ENCODE data around the gene KIF5A. TPM values are rescaled to one million over a fixed set of nuclear protein-coding genes. Genes with fewer than 3 reads are reported as not detected.
A peak's percentile ranks its signal among the peaks of the same experiment; 100 is the strongest.

Gene KIF5A
- total and polyA plus RNA-seq, 2 of the 4 experiments (the other 2 are of a cell fraction), result 0.15 to 0.18 TPM

DNA sequence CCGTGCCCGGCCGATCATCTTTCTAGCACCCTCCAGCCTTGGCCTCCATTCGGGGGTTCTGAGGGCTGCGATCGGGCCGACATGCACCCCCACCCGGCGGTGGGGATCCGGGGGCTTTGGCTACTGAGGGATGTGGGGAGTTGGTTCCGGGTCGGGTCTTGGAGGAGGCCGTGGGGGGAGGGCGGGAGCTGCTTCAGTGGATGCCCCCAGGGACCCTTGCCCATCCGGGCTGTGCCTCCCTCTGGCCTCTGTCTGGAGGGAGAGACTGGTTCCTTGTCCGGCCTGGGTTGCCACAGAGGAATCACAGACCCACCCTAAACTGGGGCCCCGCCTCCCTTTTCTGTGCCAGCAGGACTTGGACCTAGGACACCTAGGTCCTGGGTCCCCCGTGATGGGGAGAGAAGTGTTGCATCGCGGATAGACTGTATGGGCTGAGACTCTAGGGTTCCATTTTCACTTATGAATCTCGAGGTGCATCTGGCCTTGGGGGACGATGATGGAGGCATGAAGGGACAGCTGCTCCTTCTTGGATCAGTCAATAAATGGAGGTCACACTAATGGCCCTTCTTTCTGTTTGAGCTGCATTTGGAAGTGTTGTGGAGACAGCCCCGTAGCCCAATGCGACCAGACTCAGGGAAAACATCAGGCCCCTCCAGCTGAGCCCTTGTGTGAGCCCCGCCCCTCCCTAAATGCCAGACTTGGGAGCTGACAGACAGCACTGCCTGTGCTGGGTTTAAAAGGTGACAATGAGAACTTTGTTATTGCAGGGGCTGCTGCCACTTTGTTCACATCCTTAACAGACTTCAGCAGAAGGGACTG is 55.4 kb downstream of the KIF5A start:
- CTCF ChIA-PET, result interaction anchor here (1.1 kb wide), 1 partner anchor 22 kb away, joined by 4 read pairs; no protein-coding TSS in a partner anchor
- ATAC-seq (ENCODE audit: low read depth), result peak; percentile 53
- H3K36me3 ChIP-seq (ENCODE audit: control insufficient read depth, insufficient read depth, low read length), result peaks cover 13% of the 10 kb centered on the region; the same call in 1 of the 2 replicates
- TF ChIP-seq NFE2L2 (IDR thresholded peaks at IDR 0.05; ENCODE audit: low read depth, low read length) (no peak), CEBPB (IDR thresholded peaks at IDR 0.05; ENCODE audit: low read depth, low read length) (no peak), CHD1 (IDR thresholded peaks at IDR 0.05; ENCODE audit: low read depth, low read length) (no peak), MAZ (IDR thresholded peaks at IDR 0.05; ENCODE audit: borderline replicate concordance, low read depth, low read length) (no peak), BHLHE40 (IDR thresholded peaks at IDR 0.05; ENCODE audit: low read depth, low read length) (no peak), MXI1 (IDR thresholded peaks at IDR 0.05; ENCODE audit: borderline replicate concordance, low read depth, low read length) (no peak), CTCF (conservative IDR thresholded peaks at IDR 0.05; ENCODE audit: low read depth, low read length) (no peak), RAD21 (IDR thresholded peaks at IDR 0.05; ENCODE audit: low read length) (no peak), FOS (IDR thresholded peaks at IDR 0.05; ENCODE audit: low read depth, low read length) (no peak), POLR2A (IDR thresholded peaks at IDR 0.05; ENCODE audit: low read depth, low read length) (no peak; the same call in 1 of the 2 replicates), SMC3 (IDR thresholded peaks at IDR 0.05; ENCODE audit: low read depth, low read length) (no peak), RCOR1 (IDR thresholded peaks at IDR 0.05; ENCODE audit: insufficient replicate concordance, low read length) (no peak), MAFK (IDR thresholded peaks at IDR 0.05; ENCODE audit: low read depth, low read length) (no peak)
- TF ChIP-seq, protein P1, sequence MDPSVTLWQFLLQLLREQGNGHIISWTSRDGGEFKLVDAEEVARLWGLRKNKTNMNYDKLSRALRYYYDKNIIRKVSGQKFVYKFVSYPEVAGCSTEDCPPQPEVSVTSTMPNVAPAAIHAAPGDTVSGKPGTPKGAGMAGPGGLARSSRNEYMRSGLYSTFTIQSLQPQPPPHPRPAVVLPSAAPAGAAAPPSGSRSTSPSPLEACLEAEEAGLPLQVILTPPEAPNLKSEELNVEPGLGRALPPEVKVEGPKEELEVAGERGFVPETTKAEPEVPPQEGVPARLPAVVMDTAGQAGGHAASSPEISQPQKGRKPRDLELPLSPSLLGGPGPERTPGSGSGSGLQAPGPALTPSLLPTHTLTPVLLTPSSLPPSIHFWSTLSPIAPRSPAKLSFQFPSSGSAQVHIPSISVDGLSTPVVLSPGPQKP (IDR thresholded peaks at IDR 0.05; ENCODE audit: borderline replicate concordance, low read depth, low read length), result no peak

More for the DNA sequence above, 55.4 kb downstream of the KIF5A start:
- Histone ChIP-seq H3K27ac (ENCODE audit: insufficient read depth, low read length) (peak overlapping the region; percentile 41), H4K8ac (ENCODE audit: low read depth in 2 of 2, low read length in 2 of 2) (peak overlapping the region; percentile 75 to 76), H3K56ac (ENCODE audit: extremely low read depth, insufficient read depth, low read length) (no peak overlapping the region), H2BK20ac (ENCODE audit: low read depth, low read length) (no peak overlapping the region), H2BK5ac (ENCODE audit: low read depth, low read length, poor library complexity, severe bottlenecking) (peak overlapping the region; percentile 21), H2BK120ac (ENCODE audit: low read depth, low read length) (no peak overlapping the region), H2AK5ac (ENCODE audit: low read depth, low read length) (peak overlapping the region; percentile 79; the same call in 1 of the 2 replicates), H3K4ac (ENCODE audit: low read depth, low read length) (peak overlapping the region; percentile 89), H4K91ac (ENCODE audit: insufficient read depth, low read depth, low read length) (peak overlapping the region; percentile 55), H3K18ac (ENCODE audit: low read depth, low read length) (peak overlapping the region; percentile 38), H2BK15ac (ENCODE audit: low read depth, low read length) (no peak overlapping the region), H3K9me1 (ENCODE audit: insufficient read depth, low read length) (peaks cover 10% of the 10 kb centered on the region; the same call in 1 of the 2 replicates), H3K9ac (ENCODE audit: low read depth, low read length) (peak overlapping the region; percentile 55), H3K9me3 (ENCODE audit: control insufficient read depth, insufficient read depth, low read length) (no peaks in the 10 kb centered on the region), H3K79me1 (ENCODE audit: low read depth in 1 of 2, low read length in 2 of 2) (peaks cover 9 to 19% of the 10 kb centered on the region in 2 experiments), H3K14ac (replicated peaks; ENCODE audit: low read depth, low read length) (peak overlapping the region; percentile 54; the same call in 1 of the 2 replicates), H3K4me1 (ENCODE audit: control insufficient read depth, insufficient read depth, low read length) (peaks cover 11% of the 10 kb centered on the region), H3K23ac (ENCODE audit: low read depth, low read length) (peak overlapping the region; percentile 47), H3K27me3 (ENCODE audit: control insufficient read depth, insufficient read depth, low read length) (no peaks in the 10 kb centered on the region), H4K20me1 (ENCODE audit: insufficient read depth, low read length) (no peaks in the 10 kb centered on the region), H3K4me3 (ENCODE audit: insufficient read depth, low read depth, low read length) (peak overlapping the region; percentile 93), H2AK9ac (replicated peaks; ENCODE audit: low read depth, low read length, poor library complexity) (peak overlapping the region; percentile 96), H3K4me2 (ENCODE audit: low read depth, low read length) (peak overlapping the region; percentile 77), H2AFZ (replicated peaks; ENCODE audit: low read length, poor library complexity) (peak overlapping the region; percentile 94), H4K5ac (ENCODE audit: low read depth, low read length) (peak overlapping the region; percentile 86)
- intact Hi-C loops (cut with micrococcal nuclease) (no loop called here), in situ Hi-C loops (cut with MboI; ENCODE audit: low sequenced_read_pairs) (no loop called here), dilution Hi-C loops (cut with HindIII; ENCODE audit: low sequenced_read_pairs, unreplicated experiment) (no loop called here)
- no peak for DNase-seq
- BruUV-seq (replicated peaks), result no TSS peak
- POLR2A ChIA-PET (ENCODE audit: unreplicated experiment), result no interaction called here
- 60% methylated on average over 1 of the region's 25 CpGs; no CpG with 5 or more reads in 1 of the 2 experiments for WGBS, 2 experiments (ENCODE audit: extremely low coverage in 2 of 2, insufficient read length in 1 of 2)
